Activated naive CD4-positive, alpha-beta T cell treated with anti-CD3 and anti-CD28 coated beads, Interleukin-2, amount 10 ng/mL, durations not matched to agents 7 days and 5 days (primary cell): Measurements from ENCODE around the gene PPP1R9B.

Experiments
- CTCF ChIA-PET: fragments of 350-600 bp; sonication (Branson Sonifier 250); formaldehyde crosslinking; loops from one replicate; lab custom pipeline; 2021; ENCODE audit warnings: antibody characterized with exemption; lab: Charles Lee
- DNase-seq: peaks from one replicate; pipeline ENCODE4 v3.0.0-alpha.2; 2020
- H3K27ac Mint-ChIP-seq: one replicate; pipeline ENCODE4 v1.8.0; 2021; ENCODE audit warnings: mild to moderate bottlenecking, moderate library complexity, mixed read lengths
- H3K27me3 Mint-ChIP-seq: one replicate; pipeline ENCODE4 v1.8.0; 2021; ENCODE audit warnings: mild to moderate bottlenecking, mixed read lengths
- H3K36me3 Mint-ChIP-seq: one replicate; pipeline ENCODE4 v1.8.0; 2021; ENCODE audit warnings: mixed read lengths
- H3K4me1 Mint-ChIP-seq: one replicate; pipeline ENCODE4 v1.8.0; 2021; ENCODE audit warnings: mixed read lengths
- H3K4me3 Mint-ChIP-seq: one replicate; pipeline ENCODE4 v1.8.0; 2021; ENCODE audit warnings: mild to moderate bottlenecking, moderate library complexity, mixed read lengths
- H3K9me3 Mint-ChIP-seq: one replicate; pipeline ENCODE4 v1.8.0; 2021; ENCODE audit warnings: mixed read lengths

PPP1R9B gene

GRCh38 chr17:50143461-50144176, 6.9 kb downstream of the PPP1R9B start:
- no peak for DNase-seq
- Mint-ChIP-seq H3K4me1 (peaks cover 92% of the 10 kb centered on the region), H3K27ac (peak overlapping the region; percentile 64), H3K4me3 (no peak overlapping the region), H3K27me3 (no peaks in the 10 kb centered on the region), H3K36me3 (peaks cover 81% of the 10 kb centered on the region), H3K9me3 (no peaks in the 10 kb centered on the region)
- CTCF ChIA-PET: interaction anchor here (0.8 to 1.5 kb wide), 4 partner anchors 18 to 49 kb away, joined by 3 to 8 read pairs (median 5); no protein-coding TSS in a partner anchor

DNA sequence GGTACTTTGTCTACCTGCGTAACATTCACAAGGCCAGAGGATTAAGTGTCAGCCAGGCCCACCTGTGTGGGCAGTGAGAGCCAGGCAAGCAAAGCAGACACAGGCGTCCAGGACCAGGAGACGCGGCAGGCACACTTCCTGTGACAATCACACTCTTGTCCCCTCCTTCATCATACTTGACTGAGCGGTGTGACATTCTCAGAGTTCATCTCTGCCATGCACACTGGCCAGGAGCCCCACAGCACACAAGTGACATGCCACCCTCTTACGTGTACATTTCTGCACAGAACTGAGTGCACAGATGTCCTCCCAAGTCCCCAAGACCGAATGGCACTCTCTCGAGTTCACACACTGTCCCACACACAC, 8.7 kb downstream of the PPP1R9B start:
- Mint-ChIP-seq H3K27me3 (no peaks in the 10 kb centered on the region), H3K27ac (peak overlapping the region; percentile 93), H3K9me3 (no peaks in the 10 kb centered on the region), H3K36me3 (peaks cover 86% of the 10 kb centered on the region), H3K4me1 (peaks cover 89% of the 10 kb centered on the region), H3K4me3 (peak overlapping the region; percentile 52)
- CTCF ChIA-PET: interaction anchor here (1.9 to 4.1 kb wide), 5 partner anchors 8 to 48 kb away, joined by 7 to 26 read pairs (median 16); partner anchors contain the start of gene PPP1R9B
- no peak for DNase-seq

GRCh38 chr17:50141026-50141744, 9.3 kb downstream of the PPP1R9B start:
- peak overlapping the region; percentile 93 for H3K27ac Mint-ChIP-seq
- CTCF ChIA-PET: interaction anchor here (1.0 to 4.1 kb wide), 10 partner anchors 9 to 47 kb away, joined by 4 to 36 read pairs (median 14); partner anchors contain the start of gene PPP1R9B
- no peak for DNase-seq
- H3K27me3 Mint-ChIP-seq: no peaks in the 10 kb centered on the region
- peaks cover 87% of the 10 kb centered on the region for H3K36me3 Mint-ChIP-seq
- H3K4me1 Mint-ChIP-seq: peaks cover 84% of the 10 kb centered on the region
- H3K9me3 Mint-ChIP-seq: no peaks in the 10 kb centered on the region
- peak overlapping the region; percentile 70 for H3K4me3 Mint-ChIP-seq

- H3K36me3 Mint-ChIP-seq: peaks cover 86% of the 10 kb centered on the region
- no peaks in the 10 kb centered on the region for H3K9me3 Mint-ChIP-seq
- peak; percentile 90 for DNase-seq
- no peaks in the 10 kb centered on the region for H3K27me3 Mint-ChIP-seq
- CTCF ChIA-PET: interaction anchor here (0.7 to 4.1 kb wide), 16 partner anchors 8 to 66 kb away, joined by 3 to 36 read pairs (median 6); partner anchors contain the start of genes PPP1R9B, SAMD14 and SGCA
- H3K27ac Mint-ChIP-seq: peak overlapping the region; percentile 93
- peaks cover 74% of the 10 kb centered on the region for H3K4me1 Mint-ChIP-seq
- H3K4me3 Mint-ChIP-seq: peak overlapping the region; percentile 70
Observed at GRCh38 chr17:50139950-50140885, 10.3 kb downstream of the PPP1R9B start.

GRCh38 chr17:50139185-50139783, 11.2 kb downstream of the PPP1R9B start:
- Mint-ChIP-seq H3K9me3 (no peaks in the 10 kb centered on the region), H3K4me3 (no peak overlapping the region), H3K27ac (peak overlapping the region; percentile 93), H3K36me3 (peaks cover 81% of the 10 kb centered on the region), H3K4me1 (peaks cover 65% of the 10 kb centered on the region), H3K27me3 (no peaks in the 10 kb centered on the region)
- CTCF ChIA-PET: interaction anchor here (0.8 to 4.1 kb wide), 19 partner anchors 9 to 66 kb away, joined by 3 to 36 read pairs (median 6); partner anchors contain the start of genes PPP1R9B, SAMD14 and SGCA
- DNase-seq: no peak

DNA sequence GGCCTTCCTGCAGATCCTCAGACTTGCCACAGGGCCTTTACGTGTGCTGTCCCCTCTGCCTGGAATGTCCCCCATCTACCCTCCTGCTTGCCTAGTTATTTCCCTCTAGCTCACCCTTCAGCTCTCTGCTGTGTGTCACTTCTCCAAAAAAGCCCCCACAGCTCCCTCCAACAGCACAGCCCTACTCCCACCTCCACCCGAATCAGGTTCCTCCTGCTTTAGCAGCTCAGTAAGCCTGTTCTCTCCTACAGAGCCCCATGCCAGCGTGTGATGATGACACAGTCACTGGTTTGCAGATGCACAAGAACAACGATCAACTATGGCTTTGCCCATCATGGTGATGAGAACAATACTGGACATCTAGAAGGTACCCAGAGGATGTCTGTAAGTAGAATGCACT, 13.4 kb downstream of the PPP1R9B start:
- CTCF ChIA-PET: interaction anchor here (0.6 to 1.6 kb wide), 4 partner anchors 20 to 186 kb away, joined by 3 to 9 read pairs (median 4); no protein-coding TSS in a partner anchor
- Mint-ChIP-seq H3K9me3 (no peaks in the 10 kb centered on the region), H3K27ac (peak overlapping the region; percentile 81), H3K27me3 (no peaks in the 10 kb centered on the region), H3K4me3 (no peak overlapping the region), H3K36me3 (peaks cover 74% of the 10 kb centered on the region), H3K4me1 (peaks cover 50% of the 10 kb centered on the region)
- DNase-seq: no peak

DNA sequence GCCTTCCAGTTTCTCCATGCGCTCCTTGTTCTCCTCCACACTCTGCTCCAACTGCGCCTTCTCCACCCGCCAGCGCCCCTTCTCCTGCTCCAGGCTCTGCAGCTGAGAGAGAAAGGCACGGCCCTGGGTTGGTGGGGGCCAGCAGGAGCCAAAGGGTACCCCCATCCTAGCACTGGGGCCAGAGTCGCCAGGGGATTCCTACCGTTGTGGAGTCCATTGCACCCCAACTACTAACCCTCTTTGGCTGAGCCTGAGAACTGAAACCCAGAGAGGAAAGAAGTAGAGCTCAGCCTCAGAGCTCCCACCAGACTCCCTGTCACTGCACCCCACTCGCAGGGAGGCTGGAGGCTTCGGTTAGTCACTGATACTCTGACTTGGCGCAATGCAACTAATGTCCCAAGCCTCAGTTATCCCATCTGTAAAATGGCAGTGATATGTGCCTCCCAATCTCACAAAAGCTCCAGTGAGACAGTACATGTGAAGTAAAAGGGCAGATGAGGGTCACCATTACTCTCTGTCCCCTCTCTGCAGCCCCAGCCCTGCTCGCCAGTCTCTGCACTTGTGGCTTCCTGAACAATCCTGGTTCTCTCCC, 14.3 kb downstream of the PPP1R9B start:
- Mint-ChIP-seq H3K4me1 (peaks cover 49% of the 10 kb centered on the region), H3K27ac (peak overlapping the region; percentile 79), H3K4me3 (no peak overlapping the region), H3K9me3 (no peaks in the 10 kb centered on the region), H3K36me3 (peaks cover 67% of the 10 kb centered on the region), H3K27me3 (peaks cover 5% of the 10 kb centered on the region)
- DNase-seq: no peak
- CTCF ChIA-PET: interaction anchor here (1.0 to 1.6 kb wide), 4 partner anchors 10 to 161 kb away, joined by 4 to 9 read pairs (median 4); no protein-coding TSS in a partner anchor

GRCh38 chr17:50135316-50136095, 15.0 kb downstream of the PPP1R9B start:
- H3K9me3 Mint-ChIP-seq: no peaks in the 10 kb centered on the region
- peaks cover 12% of the 10 kb centered on the region for H3K27me3 Mint-ChIP-seq
- DNase-seq: no peak
- H3K36me3 Mint-ChIP-seq: peaks cover 60% of the 10 kb centered on the region
- no peak overlapping the region for H3K27ac Mint-ChIP-seq
- H3K4me3 Mint-ChIP-seq: no peak overlapping the region
- CTCF ChIA-PET: interaction anchor here (1.0 to 1.6 kb wide), 4 partner anchors 11 to 162 kb away, joined by 4 to 9 read pairs (median 4); no protein-coding TSS in a partner anchor
- peaks cover 49% of the 10 kb centered on the region for H3K4me1 Mint-ChIP-seq

- CTCF ChIA-PET: interaction anchor here (1.3 kb wide), 1 partner anchor 163 kb away, joined by 4 read pairs; no protein-coding TSS in a partner anchor
Observed at GRCh38 chr17:50134206-50135110, 16.0 kb downstream of the PPP1R9B start.

GRCh38 chr17:50133769-50134099, 16.7 kb downstream of the PPP1R9B start:
- Mint-ChIP-seq H3K4me3 (no peak overlapping the region), H3K9me3 (no peaks in the 10 kb centered on the region), H3K27ac (no peak overlapping the region), H3K36me3 (peaks cover 47% of the 10 kb centered on the region), H3K27me3 (peaks cover 29% of the 10 kb centered on the region), H3K4me1 (peaks cover 37% of the 10 kb centered on the region)
- CTCF ChIA-PET: interaction anchor here (1.4 kb wide), 1 partner anchor 27 kb away, joined by 4 read pairs; no protein-coding TSS in a partner anchor
- DNase-seq: no peak

More at GRCh38 chr17:50134206-50135110, 16.0 kb downstream of the PPP1R9B start:
- DNase-seq: no peak
- Mint-ChIP-seq H3K27me3 (peaks cover 22% of the 10 kb centered on the region), H3K27ac (no peak overlapping the region), H3K4me3 (no peak overlapping the region), H3K9me3 (no peaks in the 10 kb centered on the region), H3K36me3 (peaks cover 50% of the 10 kb centered on the region), H3K4me1 (peaks cover 42% of the 10 kb centered on the region)

- Mint-ChIP-seq H3K27ac (no peak overlapping the region), H3K4me3 (no peak overlapping the region), H3K27me3 (peaks cover 35% of the 10 kb centered on the region), H3K36me3 (peaks cover 43% of the 10 kb centered on the region), H3K4me1 (peaks cover 36% of the 10 kb centered on the region), H3K9me3 (no peaks in the 10 kb centered on the region)
- DNase-seq: no peak
- CTCF ChIA-PET: interaction anchor here (1.4 to 3.5 kb wide), 2 partner anchors 28 to 29 kb away, joined by 4 to 10 read pairs; no protein-coding TSS in a partner anchor
Observed at GRCh38 chr17:50133028-50133768, 17.3 kb downstream of the PPP1R9B start.
